ENCODE measurements around the gene DNAH8.
A peak's percentile ranks its signal among the peaks of the same experiment; 100 is the strongest.

DNAH8 gene

DNA sequence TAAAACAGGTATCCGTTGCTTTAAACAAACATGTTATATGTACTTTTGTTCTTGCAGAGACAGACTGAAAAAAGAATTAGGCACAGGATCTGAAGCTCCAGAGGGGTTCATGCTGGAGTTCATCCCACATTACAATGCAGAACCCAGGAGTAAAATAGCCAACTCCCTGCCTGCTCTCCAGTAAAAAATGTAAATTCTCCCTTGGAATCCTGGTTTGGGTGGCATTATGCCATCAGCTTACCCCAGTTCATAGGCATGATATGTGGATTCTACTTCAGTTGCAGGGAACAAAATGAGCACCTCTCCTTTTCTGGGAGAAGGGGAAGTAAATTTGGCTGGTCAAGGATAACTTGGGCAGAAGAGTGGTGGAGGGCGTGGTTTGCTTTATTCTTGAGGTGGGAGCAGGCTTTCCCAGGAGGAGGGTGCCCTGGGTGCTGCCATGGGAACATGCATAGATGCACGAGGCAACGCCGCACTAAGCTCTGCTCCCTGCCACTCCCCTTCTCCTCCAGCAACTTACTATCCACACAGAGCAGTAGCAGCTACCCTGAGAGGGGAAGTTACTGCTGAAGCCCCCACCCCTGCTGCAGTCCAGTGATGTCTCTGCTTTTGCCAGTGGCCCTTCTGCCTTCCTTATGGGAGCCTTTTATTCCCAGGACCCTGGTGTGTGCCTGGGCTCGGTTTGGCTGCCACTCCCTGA, 261.8 kb downstream of the DNAH8 start:
- DNase-seq = no peak

DNA sequence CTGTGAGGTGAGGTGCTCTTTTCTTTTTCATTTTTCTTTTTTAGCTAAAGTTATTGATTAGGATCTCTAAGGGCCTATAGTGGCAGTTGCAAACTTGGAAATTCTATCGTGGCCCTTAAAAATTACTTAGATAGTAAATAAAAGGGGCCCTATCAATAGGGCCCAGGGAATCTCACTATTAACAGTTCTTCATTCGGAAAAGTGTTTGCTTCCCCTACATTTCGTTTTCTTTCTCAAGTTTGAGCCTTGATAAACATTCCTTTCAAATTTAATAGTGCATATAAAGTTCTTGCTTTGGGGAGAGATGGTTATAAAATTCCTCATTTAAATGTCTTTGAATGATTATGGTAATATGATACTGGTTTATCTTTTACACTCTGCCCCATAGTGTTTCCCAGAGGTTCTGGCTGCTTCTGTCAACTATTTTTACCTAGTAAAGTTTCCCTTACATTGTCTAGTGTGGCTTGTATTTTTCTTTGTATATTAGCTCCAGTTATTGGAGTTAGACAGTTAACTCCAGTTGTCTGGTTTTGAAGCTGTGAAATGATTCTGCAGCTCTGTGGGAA, 263.1 kb downstream of the DNAH8 start:
- no peak for DNase-seq

DNA sequence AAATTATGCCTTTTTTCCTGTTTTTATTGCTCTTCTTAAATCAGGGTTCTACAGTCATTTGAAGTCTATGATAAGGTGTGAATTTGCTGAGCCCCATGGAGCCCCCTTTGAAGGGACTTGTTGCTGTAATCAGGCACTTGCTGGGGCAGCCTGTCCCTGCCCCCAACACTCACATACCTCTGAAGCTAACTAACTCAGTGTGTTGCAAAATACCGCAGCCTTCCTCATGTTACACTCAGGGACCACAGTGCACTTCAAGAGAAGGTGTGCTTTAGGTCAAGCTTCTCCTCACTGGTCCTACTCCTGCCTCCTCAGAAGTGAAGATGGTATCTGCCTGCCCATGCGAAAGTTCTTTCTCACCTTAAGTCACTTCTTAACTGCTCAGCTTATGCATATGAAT, 267.4 kb downstream of the DNAH8 start:
- DNase-seq = no peak

DNA sequence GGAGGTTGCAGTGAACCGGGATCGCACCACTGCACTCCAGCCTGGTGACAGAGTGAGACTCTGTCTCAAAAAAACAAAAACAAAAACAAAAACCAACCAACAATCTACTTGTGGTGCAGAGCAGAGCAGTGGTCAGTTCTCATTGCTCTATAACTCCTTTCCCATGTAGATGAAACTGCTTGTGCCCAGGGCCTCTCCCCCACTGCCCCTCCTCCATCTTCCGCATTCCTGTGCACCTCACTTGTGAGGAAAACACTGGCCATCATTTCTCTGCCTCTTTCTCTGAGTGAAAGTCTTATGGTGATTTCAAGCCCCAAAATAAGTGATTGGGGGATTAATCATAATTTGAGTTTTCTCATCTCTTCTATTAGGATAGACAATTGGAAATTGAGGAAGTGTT, 269.6 kb downstream of the DNAH8 start:
- no peak for DNase-seq

DNA sequence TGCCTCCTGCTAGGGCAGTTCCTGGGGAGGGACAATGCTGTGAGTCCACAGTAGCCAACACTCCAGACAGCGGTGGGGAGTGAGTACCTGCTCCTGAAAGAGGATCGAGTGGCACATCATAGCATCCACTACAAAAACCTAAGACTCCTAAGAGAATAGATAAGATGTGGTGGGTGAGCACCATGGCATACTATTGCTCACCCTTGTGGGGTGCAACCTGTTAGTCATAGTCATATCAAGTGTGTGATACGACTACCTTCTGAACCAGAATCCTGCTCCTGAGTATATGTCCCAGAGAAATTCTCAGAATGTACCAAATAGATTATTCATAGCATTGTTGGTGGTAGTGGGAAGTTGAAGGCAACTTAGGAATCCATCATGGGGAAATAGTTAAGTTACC, 270.7 kb downstream of the DNAH8 start:
- no peak for DNase-seq

DNA sequence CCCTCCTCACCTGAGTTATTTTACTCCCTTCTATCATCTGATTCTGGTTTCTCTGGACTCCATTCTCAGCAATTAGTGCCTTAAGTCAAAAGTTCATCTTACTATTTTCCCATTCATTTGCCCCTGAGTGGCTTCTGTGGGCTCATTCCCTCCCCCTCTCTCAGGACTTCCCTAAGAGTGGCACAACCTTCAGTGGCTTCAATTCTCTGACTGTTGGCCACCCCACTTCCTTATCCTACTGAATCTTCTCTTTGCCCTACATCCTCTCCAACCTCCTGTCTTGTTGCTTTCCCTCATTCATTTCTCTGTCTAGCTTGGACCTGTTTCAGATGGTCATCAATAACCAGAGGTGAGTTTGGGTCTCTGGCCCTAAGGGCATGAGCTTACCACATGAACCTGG, 272.4 kb downstream of the DNAH8 start:
- no peak for DNase-seq

DNA sequence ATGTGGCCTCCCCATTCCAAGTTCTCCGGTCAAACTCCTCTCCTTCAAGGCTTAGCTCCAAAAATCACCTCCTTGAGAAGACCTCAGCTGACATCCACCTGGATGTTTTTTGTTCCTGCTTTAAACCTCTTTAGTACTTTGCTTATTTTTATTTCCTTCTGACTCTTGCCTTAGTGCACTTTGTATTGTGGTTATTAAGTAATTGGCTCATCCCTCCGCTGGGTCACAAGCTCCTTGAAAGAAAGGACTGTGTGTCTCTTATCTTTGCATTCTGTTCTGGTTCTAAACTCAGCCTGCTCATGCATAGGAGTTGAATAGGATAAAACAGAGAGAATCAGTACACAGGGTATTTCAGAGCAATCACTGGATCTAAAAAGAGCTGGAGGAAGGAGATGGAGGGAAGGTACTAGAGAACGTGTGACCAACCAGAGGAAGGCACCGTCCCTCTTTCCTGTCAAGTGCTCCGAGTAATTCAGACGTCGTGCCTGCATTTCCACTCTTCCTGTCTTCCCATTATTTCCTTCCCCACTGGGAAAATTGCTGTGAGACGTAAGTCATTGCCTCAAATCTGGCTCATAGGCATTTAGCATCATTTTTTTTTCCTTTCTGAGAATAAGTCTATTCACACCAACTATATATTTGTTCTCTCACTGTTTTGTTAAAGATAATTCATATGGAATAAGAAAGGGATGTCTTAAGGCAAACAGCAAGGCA, 273.8 kb downstream of the DNAH8 start:
- no peak for DNase-seq

DNA sequence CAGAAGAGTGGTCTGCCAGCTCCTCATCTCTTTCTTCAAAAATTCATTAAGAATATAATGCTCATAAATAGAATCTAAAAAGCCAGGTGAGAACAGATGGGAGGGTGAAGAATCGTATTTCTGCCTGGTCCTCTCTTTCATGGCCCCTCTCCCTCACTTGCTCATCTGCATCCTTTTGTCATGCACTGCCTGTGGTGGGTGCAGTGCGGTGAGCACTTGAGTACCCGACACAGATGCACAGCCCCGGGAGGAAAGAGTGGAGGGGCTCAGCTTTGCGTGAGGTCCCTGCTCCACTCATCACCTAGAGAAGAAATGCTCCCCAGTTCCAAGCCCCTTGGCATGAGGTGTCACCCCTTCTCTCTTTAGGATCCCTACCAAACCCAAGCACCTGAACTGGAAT, 275.4 kb downstream of the DNAH8 start:
- DNase-seq = no peak

DNA sequence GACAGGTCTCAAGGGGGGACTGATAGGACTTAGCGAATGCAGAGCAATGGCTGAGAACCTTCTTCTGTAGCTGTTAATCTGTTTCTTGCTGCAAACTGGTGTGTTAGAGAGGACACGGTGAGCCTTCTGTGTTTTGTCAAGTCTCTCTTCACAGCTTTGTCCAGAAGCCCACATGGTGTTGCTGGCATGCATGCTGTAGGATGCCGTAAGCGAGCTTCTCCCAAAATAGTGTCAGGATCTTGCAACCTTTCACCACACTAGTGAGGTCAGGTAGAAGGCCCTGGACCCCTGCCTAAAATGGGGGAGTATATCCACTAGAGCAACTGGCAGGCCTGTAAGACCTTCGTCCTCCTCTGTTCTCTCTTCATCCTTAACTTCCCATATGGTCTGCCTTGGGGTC, 281.6 kb downstream of the DNAH8 start:
- DNase-seq = no peak

DNA sequence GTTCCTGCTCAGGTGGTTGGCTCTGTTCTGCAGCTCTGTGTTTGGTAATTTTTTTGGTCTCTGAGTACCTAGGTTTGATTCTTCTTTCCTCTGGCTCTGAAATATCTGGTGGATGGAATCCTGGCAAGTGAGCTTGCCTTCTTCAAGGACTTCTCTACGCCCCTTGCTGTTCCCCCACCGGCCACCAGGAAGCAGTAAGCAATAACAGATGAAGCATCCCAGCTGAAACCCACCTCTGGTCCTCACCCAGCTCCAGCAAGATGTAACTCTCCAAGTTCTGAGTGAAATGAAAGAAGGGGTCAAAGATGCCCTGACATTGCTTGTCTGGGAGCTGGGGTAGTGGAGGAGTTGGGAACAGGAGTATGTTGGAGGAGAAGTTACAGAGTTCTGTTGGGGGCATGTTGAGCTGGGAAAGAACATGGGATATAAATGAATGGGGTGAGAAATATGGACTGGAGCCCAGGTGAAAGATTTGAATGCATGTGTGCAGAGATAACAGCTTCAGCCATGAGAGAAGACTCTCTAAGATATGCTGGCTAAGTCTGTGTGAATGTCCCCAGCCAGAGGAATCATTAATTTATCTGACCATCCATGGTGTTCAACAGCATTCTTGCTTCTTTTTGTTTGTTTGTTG, 282.1 kb downstream of the DNAH8 start:
- peak; percentile 53 to 54 for DNase-seq

DNA sequence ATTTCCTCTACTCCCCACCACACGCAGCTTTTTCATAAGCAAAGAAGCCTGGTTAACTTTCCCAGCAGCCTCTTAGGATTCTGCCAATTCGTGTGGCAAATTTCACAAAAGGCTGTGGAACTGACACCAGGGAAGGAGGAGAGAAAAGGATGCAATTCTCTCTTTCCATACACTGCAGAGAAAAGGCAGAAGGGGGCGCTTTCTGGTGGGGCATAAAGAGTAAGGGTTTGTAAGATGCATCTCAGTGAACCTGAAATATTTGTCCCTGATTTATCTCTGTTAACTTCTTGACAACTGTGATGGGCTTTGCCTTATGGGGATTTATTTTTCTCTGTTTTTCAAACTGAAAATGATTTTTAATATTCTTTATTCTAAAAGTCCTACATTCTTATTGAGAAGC, 288.0 kb downstream of the DNAH8 start:
- peak in 1 of 2 donors; percentile 12 for DNase-seq

DNA sequence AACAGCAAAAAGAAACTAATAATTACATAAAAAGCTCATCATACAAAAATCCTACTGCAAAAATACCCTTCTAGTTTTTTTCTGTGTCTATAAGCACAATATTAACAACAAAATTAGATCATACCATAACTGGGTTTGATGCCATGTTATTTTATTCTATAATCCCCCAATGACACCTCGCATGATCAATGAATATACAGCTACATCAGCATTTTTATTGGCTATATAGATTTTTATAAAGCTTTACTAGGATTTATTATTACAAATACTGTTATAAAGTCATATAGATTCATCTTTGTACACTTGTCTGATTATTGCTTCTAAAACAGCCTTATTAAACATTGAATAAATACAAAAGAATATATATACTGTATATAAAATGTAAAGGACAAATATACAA, 288.4 kb downstream of the DNAH8 start:
- no peak for DNase-seq

DNA sequence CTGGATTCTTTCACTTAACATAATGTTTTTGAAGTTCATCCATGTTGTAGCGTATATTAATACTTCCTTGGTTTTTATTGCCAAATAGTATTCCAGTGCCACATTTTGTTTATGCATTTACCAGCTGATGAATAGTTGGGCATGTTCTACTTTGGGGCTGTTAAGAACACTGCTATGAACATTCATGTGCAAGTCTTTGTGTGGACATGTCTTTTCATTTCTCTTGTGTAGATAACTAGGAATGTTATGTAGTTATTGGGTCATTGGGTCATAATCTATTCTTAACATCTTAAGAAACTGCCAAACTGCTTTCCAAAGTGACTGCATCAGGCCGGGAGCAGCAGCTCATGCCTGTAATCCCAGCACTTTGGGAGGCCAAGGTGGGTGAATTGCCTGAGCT, 289.7 kb downstream of the DNAH8 start:
- DNase-seq = no peak

DNA sequence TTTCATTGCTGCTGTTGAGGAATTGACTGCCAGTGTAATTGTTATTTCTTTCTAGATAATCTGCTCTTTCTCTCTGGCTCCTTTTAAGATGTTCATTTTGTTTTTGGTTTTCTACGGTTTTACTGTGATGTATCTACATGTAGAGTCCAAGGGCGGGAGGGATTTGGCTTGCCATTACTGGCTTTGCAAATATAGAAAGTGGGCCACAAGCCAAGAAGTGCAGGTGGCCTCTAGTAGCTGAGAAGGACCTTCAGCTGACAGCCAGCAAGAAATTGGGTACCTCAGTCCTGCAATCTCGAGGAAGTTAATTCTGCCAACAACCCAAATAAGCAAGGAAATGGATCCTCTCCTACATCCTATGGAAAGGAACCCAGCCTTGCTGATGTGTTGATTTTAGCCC, 290.7 kb downstream of the DNAH8 start:
- DNase-seq = no peak

DNA sequence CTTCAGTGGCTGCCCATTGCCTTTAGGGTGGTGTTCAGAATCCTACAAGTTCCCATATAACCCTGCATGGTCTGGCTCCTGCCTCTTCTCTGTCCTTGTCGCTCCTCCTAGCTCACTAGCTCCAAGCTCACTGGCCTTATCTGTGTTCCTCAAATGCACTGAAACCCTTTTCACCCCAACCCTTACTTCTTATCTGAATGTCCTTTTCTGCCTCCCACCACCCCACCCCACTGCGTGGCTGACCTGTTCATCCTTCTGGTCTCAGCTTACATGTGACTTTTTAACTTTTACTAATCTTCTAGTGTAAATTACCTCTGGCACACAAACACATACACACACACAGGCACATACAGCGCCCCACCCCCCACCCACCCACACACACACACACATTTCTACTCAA, 292.5 kb downstream of the DNAH8 start:
- DNase-seq = no peak

DNA sequence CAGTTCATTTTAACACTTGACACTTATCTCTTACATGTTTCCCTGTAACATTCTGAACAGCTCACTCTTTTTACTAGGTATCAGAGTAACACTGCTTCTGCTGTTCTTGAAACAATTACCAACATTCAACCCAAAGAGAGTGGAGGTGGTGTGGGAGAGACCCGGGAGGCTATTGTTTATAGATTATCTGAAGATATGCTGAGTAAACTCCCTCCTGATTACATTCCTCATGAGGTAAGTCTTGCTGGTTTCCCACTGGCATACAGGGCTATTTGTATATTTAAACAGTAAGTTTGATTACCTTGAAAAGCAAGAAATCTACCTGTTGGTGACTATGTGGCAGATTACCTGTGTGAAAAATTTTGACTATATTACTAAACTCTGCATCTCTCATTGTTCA, 293.6 kb downstream of the DNAH8 start:
- no peak for DNase-seq

DNA sequence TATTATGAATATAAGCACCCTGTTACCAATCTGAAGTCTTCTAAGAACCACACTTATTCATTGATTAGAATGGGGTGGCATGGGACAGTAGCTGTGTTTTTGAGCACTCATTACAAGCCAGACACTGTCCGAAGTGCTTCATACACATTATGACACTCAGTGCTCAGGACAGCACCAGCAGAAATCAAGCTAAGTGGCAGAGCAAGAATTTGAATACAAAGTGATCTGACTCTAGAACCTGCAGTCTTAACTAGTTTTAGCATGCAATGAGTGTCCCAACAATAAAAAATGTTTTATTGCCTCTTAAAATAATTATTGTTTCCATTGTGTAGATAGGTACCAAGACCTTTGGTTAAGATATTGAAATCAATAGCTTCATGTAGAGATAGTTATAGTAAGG, 294.4 kb downstream of the DNAH8 start:
- no peak for DNase-seq

DNA sequence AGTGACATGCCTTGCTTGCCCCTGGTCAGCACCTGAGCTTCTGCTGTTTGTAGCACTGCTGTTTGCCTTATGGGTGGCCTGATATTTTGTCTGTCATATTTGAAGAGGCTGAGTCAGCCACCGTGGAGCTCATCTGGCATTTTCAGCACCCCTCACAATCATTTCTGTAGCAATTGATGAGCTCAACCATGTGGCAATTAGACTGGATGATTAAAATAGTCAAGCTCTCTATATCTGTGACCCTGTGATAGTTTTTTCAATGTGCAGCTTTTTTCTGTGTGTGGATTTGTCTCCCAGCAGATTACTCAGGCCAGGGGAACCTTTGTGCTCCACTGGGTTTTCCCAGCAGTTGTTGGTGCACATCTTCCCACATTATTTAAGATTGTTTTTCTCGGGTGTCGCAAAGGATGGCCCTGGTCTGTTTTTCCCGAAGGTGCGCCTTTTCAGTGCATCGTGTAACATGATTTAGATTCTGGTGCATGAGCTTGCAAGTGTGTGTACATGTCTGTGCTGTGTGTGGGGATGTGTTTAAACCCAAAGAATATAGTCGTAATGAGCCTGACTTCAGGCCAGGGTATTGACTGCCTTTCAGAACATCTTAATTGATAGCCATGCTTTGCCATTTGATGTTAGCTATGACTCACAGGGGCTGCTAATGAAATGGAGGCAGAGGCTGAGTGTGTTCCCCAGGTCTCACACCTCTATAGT, 301.9 kb downstream of the DNAH8 start:
- no peak for DNase-seq

DNA sequence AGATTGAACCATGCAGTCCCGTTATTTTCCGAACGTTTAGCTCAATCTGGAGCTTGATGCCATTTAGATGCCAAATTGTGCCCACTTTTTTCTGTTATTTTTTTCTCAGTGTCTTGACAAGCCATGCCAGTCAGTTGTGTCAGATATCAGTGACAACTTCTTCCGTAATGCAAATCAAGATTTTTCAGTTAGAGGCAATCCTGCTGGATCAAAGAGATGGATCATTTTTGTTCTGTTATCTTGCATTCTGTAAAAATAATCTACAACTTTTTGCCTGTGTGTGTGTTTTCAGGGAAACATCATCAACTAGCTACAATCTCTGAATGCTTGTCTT, 302.4 kb downstream of the DNAH8 start:
- DNase-seq = no peak

DNA sequence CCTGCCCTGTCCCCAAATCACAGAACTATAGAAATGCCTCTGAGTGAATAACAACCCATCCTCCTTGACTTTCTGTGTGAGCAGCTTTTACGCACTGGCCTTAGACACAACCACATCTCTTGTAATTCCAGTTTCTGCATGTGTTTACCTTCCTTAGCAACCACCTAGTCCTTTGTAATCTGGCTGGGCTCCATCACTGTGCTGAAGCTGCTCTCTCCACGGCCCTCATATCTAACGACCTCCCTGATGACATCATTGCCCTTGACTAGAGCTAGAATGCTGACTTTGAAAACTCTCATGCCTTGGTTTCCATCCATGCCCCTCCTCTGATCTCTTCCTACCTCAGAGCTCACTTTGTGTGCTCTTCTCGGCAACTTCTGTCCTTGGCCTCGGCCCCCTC, 303.0 kb downstream of the DNAH8 start:
- DNase-seq = no peak

DNA sequence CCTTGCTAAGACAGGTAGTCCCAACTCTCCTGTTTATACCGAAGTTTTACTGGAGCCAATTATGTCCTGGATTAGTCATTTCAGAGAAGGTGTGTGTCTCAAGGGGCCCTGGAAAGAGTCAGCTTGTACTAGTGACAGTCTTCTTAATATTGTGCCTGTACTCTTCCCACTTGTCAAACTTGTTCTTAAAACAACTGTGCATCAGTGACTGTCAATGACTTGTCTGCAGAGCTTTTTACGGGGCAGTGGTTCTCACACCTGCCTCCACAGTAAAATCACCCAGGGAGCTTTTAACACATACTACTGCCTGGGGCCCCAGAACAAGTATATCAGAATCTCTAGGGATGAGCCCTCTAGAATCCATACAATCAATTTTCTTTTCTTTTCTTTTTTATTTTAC, 305.0 kb downstream of the DNAH8 start:
- DNase-seq = no peak

DNA sequence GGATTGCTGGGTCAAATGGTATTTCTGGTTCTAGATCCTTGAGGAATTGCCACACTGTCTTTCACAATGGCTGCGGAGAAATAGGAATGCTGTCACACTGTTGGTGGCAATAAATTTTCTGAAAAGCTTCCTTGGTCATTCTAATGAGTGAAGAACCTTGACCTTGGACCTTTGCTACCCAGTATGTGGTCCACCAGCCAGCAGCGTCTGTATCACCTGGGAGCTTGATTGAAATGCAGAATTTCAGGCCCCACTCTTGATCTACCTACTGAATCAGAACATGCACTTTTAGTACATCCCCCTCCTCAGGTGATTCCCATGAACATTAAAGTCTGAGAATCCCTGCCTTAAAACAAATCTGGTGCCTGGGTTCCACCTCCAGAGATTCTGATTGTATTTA, 305.9 kb downstream of the DNAH8 start:
- DNase-seq = no peak

DNA sequence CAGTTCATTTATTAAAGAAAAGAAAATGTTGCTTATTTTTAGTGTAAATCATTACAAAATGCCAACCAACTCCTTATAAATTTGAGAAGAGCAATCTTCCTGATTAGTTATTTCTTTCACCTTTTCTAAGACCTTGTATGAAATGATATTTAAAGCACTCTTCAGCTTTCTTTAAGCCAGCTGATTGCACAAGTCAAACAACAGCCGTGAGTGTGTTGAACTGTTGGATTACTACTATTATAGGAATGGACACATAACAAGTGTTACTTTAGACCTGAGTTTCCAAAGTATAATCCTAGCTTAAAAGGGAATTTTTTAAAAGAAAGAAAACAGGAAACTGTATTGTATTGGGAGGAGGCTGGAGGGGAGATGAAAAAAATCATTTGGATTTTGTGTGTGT, 306.7 kb downstream of the DNAH8 start:
- no peak for DNase-seq

DNA sequence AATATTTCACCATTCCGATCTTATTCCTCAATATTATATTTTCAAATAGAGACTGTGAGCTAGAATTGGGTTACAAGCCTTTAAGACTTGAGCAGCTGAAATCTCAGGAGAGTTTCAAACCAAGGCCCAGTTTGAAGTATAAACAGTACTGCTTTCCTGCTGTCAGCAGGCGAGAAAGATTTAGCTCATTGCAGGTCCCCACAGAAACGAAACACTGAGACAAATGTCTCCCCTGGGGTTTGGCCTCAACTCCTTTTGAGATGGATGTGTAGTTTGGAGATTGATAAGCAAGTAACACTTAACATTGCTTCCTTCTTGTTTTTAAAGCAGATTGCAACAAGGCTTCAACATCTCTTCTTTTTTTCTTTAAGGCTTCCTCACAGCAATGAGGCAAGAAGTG, 311.1 kb downstream of the DNAH8 start:
- no peak for DNase-seq

Measured in stimulated activated CD4-positive, alpha-beta T cell treated with anti-CD3 and anti-CD28 coated beads, Interleukin-2, amount 100 ng/mL, for 24 hours (primary cell).